ENCODE results near the gene CEP57L1.

CEP57L1 gene

DNA sequence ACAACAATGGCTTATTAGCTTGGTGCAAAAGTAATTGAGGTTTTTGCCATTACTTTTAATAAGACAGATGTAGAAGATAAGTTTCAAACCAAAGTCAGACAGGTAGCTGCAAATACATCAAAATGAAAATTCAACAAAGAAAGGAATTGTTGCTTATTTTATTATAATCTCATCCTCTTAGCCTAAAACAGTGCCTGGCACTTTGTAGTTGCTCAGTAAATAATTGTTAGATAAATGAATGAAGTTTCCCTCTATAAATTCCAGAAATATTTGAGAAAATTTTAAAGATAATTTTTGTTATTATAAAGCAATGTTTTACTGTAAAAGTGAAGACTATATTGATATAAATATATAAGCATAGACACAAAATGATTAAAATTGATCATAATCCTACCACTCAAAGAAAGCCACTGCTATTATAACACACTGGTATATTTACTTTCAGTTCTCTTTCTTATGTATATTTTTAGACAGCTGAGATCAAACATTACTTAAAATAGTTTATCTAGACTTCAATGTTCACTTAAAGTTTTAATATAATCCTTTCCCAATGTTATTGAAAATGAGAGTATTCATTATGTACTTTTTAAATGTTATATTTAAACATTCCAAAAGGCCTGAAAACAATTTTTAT is 43.2 kb upstream of the CEP57L1 start:
- DNase-seq (ENCODE audit: insufficient read length, low spot score) (no peak), FAIRE-seq (peak; percentile 11)
- TF ChIP-seq, protein P1, sequence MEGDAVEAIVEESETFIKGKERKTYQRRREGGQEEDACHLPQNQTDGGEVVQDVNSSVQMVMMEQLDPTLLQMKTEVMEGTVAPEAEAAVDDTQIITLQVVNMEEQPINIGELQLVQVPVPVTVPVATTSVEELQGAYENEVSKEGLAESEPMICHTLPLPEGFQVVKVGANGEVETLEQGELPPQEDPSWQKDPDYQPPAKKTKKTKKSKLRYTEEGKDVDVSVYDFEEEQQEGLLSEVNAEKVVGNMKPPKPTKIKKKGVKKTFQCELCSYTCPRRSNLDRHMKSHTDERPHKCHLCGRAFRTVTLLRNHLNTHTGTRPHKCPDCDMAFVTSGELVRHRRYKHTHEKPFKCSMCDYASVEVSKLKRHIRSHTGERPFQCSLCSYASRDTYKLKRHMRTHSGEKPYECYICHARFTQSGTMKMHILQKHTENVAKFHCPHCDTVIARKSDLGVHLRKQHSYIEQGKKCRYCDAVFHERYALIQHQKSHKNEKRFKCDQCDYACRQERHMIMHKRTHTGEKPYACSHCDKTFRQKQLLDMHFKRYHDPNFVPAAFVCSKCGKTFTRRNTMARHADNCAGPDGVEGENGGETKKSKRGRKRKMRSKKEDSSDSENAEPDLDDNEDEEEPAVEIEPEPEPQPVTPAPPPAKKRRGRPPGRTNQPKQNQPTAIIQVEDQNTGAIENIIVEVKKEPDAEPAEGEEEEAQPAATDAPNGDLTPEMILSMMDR (IDR thresholded peaks at IDR 0.05; ENCODE audit: insufficient read depth, missing control alignments), result no peak

DNA sequence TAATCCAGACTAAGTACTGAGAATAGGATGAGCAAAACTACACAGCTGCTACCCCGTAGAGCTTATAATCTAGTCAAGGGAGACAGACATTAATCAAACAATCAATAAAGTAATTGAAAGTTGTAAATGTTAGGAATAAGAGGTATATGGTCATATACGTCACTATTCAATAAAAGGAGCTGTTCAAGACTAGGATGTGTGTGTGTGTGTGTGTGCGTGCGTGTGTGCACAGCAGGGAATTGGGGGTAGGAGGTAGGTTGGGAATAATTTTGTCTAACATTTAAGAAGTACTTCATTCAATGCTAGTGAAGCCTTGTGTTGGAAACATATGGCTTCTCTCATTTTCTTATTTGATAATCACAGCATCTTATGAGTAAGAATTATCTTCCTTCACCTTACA is 42.5 kb upstream of the CEP57L1 start:
- TF ChIP-seq, protein P1 (IDR thresholded peaks at IDR 0.05; ENCODE audit: insufficient read depth, missing control alignments), result no peak
- peak; percentile 93 for FAIRE-seq
- no peak for DNase-seq (ENCODE audit: insufficient read length, low spot score)

DNA sequence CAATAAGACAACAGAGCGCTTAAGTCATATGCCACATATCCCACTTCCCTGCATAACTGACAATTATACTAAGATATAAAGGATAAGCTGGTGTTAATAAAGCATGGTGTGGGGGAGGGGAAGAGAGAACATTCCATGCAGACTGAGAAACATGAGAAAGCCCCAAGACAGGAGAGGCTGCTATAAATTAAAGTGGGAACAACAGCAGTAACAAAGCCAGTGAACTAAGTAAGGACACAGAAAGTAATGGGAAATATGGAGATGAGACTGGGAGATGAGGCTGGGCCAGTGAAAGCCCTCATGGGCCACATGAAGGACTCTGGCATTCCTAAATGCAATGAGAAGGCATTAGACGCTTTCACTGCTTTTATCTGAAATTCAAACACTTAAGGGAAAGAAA is 42.0 kb upstream of the CEP57L1 start:
- TF ChIP-seq, protein P1 (IDR thresholded peaks at IDR 0.05; ENCODE audit: insufficient read depth, missing control alignments), result no peak
- FAIRE-seq (peak; percentile 77), DNase-seq (ENCODE audit: insufficient read length, low spot score) (no peak)

DNA sequence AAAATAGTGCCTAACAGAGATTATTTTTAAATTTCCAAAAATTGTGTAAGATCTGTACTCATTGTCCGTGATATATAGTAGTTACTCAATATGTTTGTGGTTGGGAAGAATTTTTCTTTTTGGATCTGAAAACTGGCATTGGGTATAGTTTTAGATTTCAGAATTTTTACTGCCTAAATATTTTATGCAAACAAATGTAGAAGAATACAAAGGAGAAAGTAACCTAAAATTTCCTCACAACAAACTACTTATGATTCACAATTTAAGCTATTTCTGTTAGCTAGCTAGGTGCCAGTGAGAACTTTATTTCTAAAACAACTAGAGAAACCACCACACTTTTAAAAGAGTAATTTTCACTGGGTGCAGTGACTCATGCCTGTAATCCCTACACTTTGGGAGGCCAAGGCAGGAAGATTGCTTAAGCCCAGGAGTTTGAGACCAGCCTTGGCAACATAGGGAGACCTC is 39.5 kb upstream of the CEP57L1 start:
- TF ChIP-seq, protein P1 (IDR thresholded peaks at IDR 0.05; ENCODE audit: insufficient read depth, missing control alignments), result no peak
- DNase-seq (ENCODE audit: insufficient read length, low spot score), result no peak
- no peak for FAIRE-seq

DNA sequence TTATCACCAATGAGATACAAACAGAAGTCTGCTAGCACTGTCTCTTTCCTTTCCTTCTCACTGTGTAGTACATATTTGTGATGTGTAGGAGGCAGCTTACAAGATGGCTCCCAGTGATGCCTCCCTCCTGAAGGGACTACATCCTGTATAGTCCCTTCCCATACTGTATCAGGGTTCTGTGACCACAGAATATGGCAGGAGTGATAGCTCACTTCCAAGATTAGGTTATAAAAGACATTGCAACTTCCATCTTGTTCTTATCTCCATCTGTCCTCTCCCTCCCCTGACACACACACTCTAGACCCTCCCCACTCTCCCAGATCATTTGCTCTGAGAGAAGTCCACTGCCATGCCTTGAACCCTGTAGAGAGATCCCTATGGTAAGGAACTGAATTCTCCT is 38.6 kb upstream of the CEP57L1 start:
- DNase-seq (ENCODE audit: insufficient read length, low spot score) (no peak), FAIRE-seq (no peak)
- TF ChIP-seq, protein P1 (IDR thresholded peaks at IDR 0.05; ENCODE audit: insufficient read depth, missing control alignments), result no peak

DNA sequence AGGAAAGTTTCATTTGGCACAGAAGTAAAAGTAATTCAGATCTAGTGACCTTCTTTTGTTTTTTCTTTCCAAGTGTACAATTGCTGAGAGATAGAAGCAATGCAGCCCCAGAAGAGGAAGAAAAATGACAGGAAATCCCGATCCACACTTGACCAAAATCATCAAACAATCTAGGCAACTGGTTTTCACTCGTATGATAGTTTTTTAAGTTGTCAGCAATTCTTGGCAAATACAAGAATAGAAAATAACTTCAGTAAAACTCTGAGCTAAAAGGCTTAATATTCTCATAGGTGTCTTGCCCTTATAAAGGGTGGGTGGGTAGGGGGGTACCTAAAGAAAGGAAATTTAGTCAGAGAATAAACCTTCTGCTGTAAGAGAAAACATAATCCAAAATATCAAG is 36.7 kb upstream of the CEP57L1 start:
- TF ChIP-seq, protein P1 (IDR thresholded peaks at IDR 0.05; ENCODE audit: insufficient read depth, missing control alignments), result no peak
- no peak for DNase-seq (ENCODE audit: insufficient read length, low spot score)
- no peak for FAIRE-seq

DNA sequence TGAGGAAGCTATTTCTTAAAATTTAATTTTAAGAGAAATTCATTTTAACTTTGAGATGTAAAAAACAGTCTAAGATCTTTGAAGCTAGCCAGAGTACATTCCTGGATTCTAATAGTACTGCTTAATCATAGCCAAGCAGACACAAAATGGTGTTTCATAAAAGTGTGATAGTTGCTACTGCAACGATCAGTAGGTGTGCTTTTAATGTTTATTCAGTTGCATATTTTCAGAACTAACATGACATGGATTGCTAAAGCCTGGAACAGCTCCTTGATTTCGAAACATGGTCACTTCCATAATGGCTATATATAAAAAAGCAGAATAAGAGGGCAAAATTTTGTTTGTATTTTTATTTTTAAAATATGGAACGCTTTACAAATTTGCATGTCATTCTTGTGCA is 36.2 kb upstream of the CEP57L1 start:
- no peak for FAIRE-seq
- no peak for DNase-seq (ENCODE audit: insufficient read length, low spot score)
- TF ChIP-seq, protein P1 (IDR thresholded peaks at IDR 0.05; ENCODE audit: insufficient read depth, missing control alignments), result no peak

All from D721Med (cell line).